Measurements from ENCODE around the gene MYO1A. TPM values are rescaled to one million over a fixed set of nuclear protein-coding genes. Genes with fewer than 3 reads are reported as not detected.

MYO1A gene
- total RNA-seq, 1 donor from 2014 or later, result 0.11 TPM

- intact Hi-C loops (cut with DNase I), result no loop called here
- DNase-seq (ENCODE audit: low spot score), result no peak
Observed at GRCh38 chr12:57003395-57003794, 46.5 kb downstream of the MYO1A start.

GRCh38 chr12:57001448-57001906 lies 48.5 kb downstream of the MYO1A start:
- intact Hi-C loops (cut with DNase I), result no loop called here
- no peak for DNase-seq (ENCODE audit: low spot score)

GRCh38 chr12:57000393-57000792 lies 49.5 kb downstream of the MYO1A start:
- intact Hi-C loops (cut with DNase I), result no loop called here

GRCh38 chr12:56999456-56999855 lies 50.5 kb downstream of the MYO1A start:
- intact Hi-C loops (cut with DNase I), result no loop called here
- DNase-seq (ENCODE audit: low spot score), result no peak

More at GRCh38 chr12:57000393-57000792, 49.5 kb downstream of the MYO1A start:
- DNase-seq (ENCODE audit: low spot score), result no peak

- intact Hi-C loops (cut with DNase I), result no loop called here
- DNase-seq (ENCODE audit: low spot score), result no peak
Observed at GRCh38 chr12:56998981-56999380, 50.9 kb downstream of the MYO1A start.

- intact Hi-C loops (cut with DNase I), result no loop called here
- no peak for DNase-seq (ENCODE audit: low spot score)
Observed at GRCh38 chr12:56998316-56998715, 51.6 kb downstream of the MYO1A start.

GRCh38 chr12:56996793-56997545 lies 53.0 kb downstream of the MYO1A start:
- DNase-seq (ENCODE audit: low spot score), result no peak
- intact Hi-C loops (cut with DNase I), result no loop called here

- no peak for DNase-seq (ENCODE audit: low spot score)
- intact Hi-C loops (cut with DNase I), result no loop called here
Observed at GRCh38 chr12:56995930-56996496, 53.9 kb downstream of the MYO1A start.

GRCh38 chr12:56995201-56995929 lies 54.6 kb downstream of the MYO1A start:
- no peak for DNase-seq (ENCODE audit: low spot score)

GRCh38 chr12:56994231-56994746 lies 55.6 kb downstream of the MYO1A start:
- DNase-seq (ENCODE audit: low spot score), result no peak
- intact Hi-C loops (cut with DNase I), result no loop called here

More at GRCh38 chr12:56995201-56995929, 54.6 kb downstream of the MYO1A start:
- intact Hi-C loops (cut with DNase I), result no loop called here

- intact Hi-C loops (cut with DNase I), result no loop called here
- no peak for DNase-seq (ENCODE audit: low spot score)
Observed at GRCh38 chr12:56993346-56993745, 56.6 kb downstream of the MYO1A start.

GRCh38 chr12:56991319-56992246 lies 58.3 kb downstream of the MYO1A start:
- intact Hi-C loops (cut with DNase I), result no loop called here
- no peak for DNase-seq (ENCODE audit: low spot score)

GRCh38 chr12:56990648-56991318 lies 59.1 kb downstream of the MYO1A start:
- DNase-seq (ENCODE audit: low spot score), result no peak
- intact Hi-C loops (cut with DNase I), result no loop called here

- no peak for DNase-seq (ENCODE audit: low spot score)
- intact Hi-C loops (cut with DNase I), result loop anchor here (5.0 kb wide), 1 partner anchor 148 kb away; no protein-coding TSS in a partner anchor
Observed at GRCh38 chr12:56989861-56990610, 59.9 kb downstream of the MYO1A start.

GRCh38 chr12:56988207-56988739 lies 61.7 kb downstream of the MYO1A start:
- intact Hi-C loops (cut with DNase I), result loop anchor here (5.0 kb wide), 1 partner anchor 146 kb away; no protein-coding TSS in a partner anchor
- DNase-seq (ENCODE audit: low spot score), result no peak

GRCh38 chr12:56987551-56988053 lies 62.3 kb downstream of the MYO1A start:
- DNase-seq (ENCODE audit: low spot score), result peak; percentile 88
- intact Hi-C loops (cut with DNase I), result loop anchor here (2.0 to 5.0 kb wide), 2 partner anchors 145 to 225 kb away; partner anchors contain the start of gene HSD17B6

GRCh38 chr12:56987011-56987410 lies 62.9 kb downstream of the MYO1A start:
- DNase-seq (ENCODE audit: low spot score), result no peak
- intact Hi-C loops (cut with DNase I), result loop anchor here (2.0 to 5.0 kb wide), 2 partner anchors 145 to 224 kb away; partner anchors contain the start of gene HSD17B6
